AG09309 (cell line): ENCODE results near the gene FAM110A.

ENCODE experiments used
- DNase-seq: peaks from one replicate; pipeline ENCODE4 v3.0.0-alpha.2; 2010; ENCODE audit warnings: low read depth
- H3K4me3 ChIP-seq: 2 replicates; pipeline ENCODE4 v1.5.1; 2011; ENCODE audit warnings: mild to moderate bottlenecking, low read depth, low read length, moderate library complexity; ENCODE audit not compliant: control insufficient read depth
- TF ChIP-seq, protein P1 (sequence below): IDR thresholded peaks from 2 replicates; pipeline ENCODE4 v1.5.1; 2011; ENCODE audit warnings: mild to moderate bottlenecking, low read depth, low read length, inconsistent platforms; ENCODE audit not compliant: insufficient read depth, control insufficient read depth; ENCODE audit errors: missing control alignments

FAM110A gene

GRCh38 chr20:842547-842940 lies 9.0 kb downstream of the FAM110A start:
- DNase-seq: no peak
- TF ChIP-seq, protein P1, sequence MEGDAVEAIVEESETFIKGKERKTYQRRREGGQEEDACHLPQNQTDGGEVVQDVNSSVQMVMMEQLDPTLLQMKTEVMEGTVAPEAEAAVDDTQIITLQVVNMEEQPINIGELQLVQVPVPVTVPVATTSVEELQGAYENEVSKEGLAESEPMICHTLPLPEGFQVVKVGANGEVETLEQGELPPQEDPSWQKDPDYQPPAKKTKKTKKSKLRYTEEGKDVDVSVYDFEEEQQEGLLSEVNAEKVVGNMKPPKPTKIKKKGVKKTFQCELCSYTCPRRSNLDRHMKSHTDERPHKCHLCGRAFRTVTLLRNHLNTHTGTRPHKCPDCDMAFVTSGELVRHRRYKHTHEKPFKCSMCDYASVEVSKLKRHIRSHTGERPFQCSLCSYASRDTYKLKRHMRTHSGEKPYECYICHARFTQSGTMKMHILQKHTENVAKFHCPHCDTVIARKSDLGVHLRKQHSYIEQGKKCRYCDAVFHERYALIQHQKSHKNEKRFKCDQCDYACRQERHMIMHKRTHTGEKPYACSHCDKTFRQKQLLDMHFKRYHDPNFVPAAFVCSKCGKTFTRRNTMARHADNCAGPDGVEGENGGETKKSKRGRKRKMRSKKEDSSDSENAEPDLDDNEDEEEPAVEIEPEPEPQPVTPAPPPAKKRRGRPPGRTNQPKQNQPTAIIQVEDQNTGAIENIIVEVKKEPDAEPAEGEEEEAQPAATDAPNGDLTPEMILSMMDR: no peak
- H3K4me3 ChIP-seq: no peak overlapping the region

DNA sequence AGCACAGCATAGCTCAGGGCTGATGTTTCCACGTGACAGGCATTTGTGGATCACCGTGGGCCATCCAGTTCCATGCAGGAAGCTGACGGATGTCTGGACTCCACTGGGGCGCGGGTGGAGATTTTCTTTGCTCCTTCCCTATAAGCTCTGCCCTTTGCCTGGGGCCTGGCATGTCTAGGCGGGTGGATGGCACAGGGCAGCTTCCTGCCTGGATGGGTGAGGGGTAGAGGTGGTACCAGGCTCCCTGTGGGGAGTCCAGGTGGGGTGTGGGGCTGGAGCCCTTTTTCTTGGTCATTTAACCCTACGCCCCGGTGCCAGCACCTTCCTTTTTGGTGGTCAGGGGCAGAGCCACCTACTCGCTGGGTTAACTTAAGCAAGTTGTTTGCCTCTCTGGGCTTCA lies 10.4 kb downstream of the FAM110A start:
- TF ChIP-seq, protein P1: no peak
- H3K4me3 ChIP-seq: no peak overlapping the region
- DNase-seq: no peak

GRCh38 chr20:844473-845225 lies 11.1 kb downstream of the FAM110A start:
- no peak for DNase-seq
- TF ChIP-seq, protein P1: no peak
- H3K4me3 ChIP-seq: peak overlapping the region; percentile 28

- DNase-seq: no peak
- TF ChIP-seq, protein P1: no peak
- H3K4me3 ChIP-seq: no peak overlapping the region
Observed at GRCh38 chr20:845226-845868, 11.8 kb downstream of the FAM110A start.

GRCh38 chr20:845941-846893 lies 12.7 kb downstream of the FAM110A start:
- H3K4me3 ChIP-seq: no peak overlapping the region
- no peak for DNase-seq

GRCh38 chr20:846894-847278 lies 13.4 kb downstream of the FAM110A start:
- H3K4me3 ChIP-seq: no peak overlapping the region
- TF ChIP-seq, protein P1: no peak
- DNase-seq: no peak

More at GRCh38 chr20:845941-846893, 12.7 kb downstream of the FAM110A start:
- TF ChIP-seq, protein P1: no peak
